ENCODE measurements around the gene PSMD10. TPM values are rescaled to one million over a fixed set of nuclear protein-coding genes. Genes with fewer than 3 reads are reported as not detected.

PSMD10 gene
- total RNA-seq, 1 experiment from 2014 or later, result 88.6 TPM

DNA sequence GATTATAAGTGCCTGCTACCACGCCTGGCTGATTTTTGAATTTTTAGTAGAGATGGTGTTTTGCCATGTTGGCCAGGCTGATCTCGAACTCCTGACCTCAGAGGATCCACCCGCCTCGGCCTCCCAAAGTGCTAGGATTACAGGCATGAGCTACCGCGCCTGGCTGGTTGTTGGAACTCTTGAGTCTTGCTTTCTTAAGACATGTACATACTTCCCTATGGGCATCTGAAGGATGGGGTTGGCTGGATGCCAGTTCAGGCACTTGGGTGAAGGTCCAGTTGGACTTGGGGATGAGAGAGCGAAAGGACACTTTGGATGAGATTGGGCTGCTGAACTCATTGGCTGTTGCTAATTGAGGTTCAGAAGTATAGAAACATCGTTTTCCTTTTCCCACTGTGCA, 40.7 kb upstream of the PSMD10 start:
- H3K27ac ChIP-seq (ENCODE audit: low read length), result no peak overlapping the region
- H3K36me3 ChIP-seq (ENCODE audit: control insufficient read depth, insufficient read depth, low read length), result no peaks in the 10 kb centered on the region
- ChIA-PET CTCF (no interaction called here), POLR2A (no interaction called here)
- BruUV-seq (replicated peaks), result no TSS peak
- TF ChIP-seq TCF7L2 (IDR thresholded peaks at IDR 0.05; ENCODE audit: low read depth, low read length) (no peak), SIN3A (IDR thresholded peaks at IDR 0.05; ENCODE audit: borderline replicate concordance, insufficient read depth, low read depth, low read length) (no peak), POLR2AphosphoS5 (IDR thresholded peaks at IDR 0.05; ENCODE audit: low read depth, low read length) (no peak), REST (IDR thresholded peaks at IDR 0.05; ENCODE audit: insufficient read depth in 1 of 2, low read depth in 2 of 2, low read length in 1 of 2) (no peak)
- TF ChIP-seq, protein P1, sequence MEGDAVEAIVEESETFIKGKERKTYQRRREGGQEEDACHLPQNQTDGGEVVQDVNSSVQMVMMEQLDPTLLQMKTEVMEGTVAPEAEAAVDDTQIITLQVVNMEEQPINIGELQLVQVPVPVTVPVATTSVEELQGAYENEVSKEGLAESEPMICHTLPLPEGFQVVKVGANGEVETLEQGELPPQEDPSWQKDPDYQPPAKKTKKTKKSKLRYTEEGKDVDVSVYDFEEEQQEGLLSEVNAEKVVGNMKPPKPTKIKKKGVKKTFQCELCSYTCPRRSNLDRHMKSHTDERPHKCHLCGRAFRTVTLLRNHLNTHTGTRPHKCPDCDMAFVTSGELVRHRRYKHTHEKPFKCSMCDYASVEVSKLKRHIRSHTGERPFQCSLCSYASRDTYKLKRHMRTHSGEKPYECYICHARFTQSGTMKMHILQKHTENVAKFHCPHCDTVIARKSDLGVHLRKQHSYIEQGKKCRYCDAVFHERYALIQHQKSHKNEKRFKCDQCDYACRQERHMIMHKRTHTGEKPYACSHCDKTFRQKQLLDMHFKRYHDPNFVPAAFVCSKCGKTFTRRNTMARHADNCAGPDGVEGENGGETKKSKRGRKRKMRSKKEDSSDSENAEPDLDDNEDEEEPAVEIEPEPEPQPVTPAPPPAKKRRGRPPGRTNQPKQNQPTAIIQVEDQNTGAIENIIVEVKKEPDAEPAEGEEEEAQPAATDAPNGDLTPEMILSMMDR (IDR thresholded peaks at IDR 0.05), result no peak
- intact Hi-C loops (cut with micrococcal nuclease; ENCODE audit: unreplicated experiment) (no loop called here), in situ Hi-C loops (cut with HindIII; ENCODE audit: low pct_unique_long_range_greater_than_20kb, low sequenced_read_pairs) (no loop called here)
- DNase-seq (ENCODE audit: low read depth, low spot score) (no peak), ATAC-seq (no peak)
- no peak overlapping the region for H3K4me3 ChIP-seq (ENCODE audit: low read depth in 2 of 2, low read length in 2 of 2)
- no peaks in the 10 kb centered on the region for H3K4me1 ChIP-seq (ENCODE audit: control insufficient read depth, insufficient read depth, low read length)
- no peaks in the 10 kb centered on the region for H3K27me3 ChIP-seq (ENCODE audit: control insufficient read depth, insufficient read depth, low read length)
- H3K9me3 ChIP-seq (ENCODE audit: control insufficient read depth, insufficient read depth, low read depth, low read length), result no peaks in the 10 kb centered on the region

- Histone ChIP-seq H3K4me1 (ENCODE audit: control insufficient read depth, insufficient read depth, low read length) (no peaks in the 10 kb centered on the region), H3K27me3 (ENCODE audit: control insufficient read depth, insufficient read depth, low read length) (no peaks in the 10 kb centered on the region), H3K4me3 (ENCODE audit: low read depth in 2 of 2, low read length in 2 of 2) (no peak overlapping the region), H3K9me3 (ENCODE audit: control insufficient read depth, insufficient read depth, low read depth, low read length) (no peaks in the 10 kb centered on the region), H3K36me3 (ENCODE audit: control insufficient read depth, insufficient read depth, low read length) (no peaks in the 10 kb centered on the region), H3K27ac (ENCODE audit: low read length) (no peak overlapping the region)
- no TSS peak for BruUV-seq (replicated peaks)
- DNase-seq (ENCODE audit: low read depth, low spot score) (no peak), ATAC-seq (no peak)
- POLR2A ChIA-PET, result no interaction called here
- in situ Hi-C loops (cut with HindIII; ENCODE audit: low pct_unique_long_range_greater_than_20kb, low sequenced_read_pairs) (no loop called here), intact Hi-C loops (cut with micrococcal nuclease; ENCODE audit: unreplicated experiment) (no loop called here)
- CTCF ChIA-PET, result no interaction called here
- TF ChIP-seq SIN3A (IDR thresholded peaks at IDR 0.05; ENCODE audit: borderline replicate concordance, insufficient read depth, low read depth, low read length) (no peak), TCF7L2 (IDR thresholded peaks at IDR 0.05; ENCODE audit: low read depth, low read length) (no peak), POLR2AphosphoS5 (IDR thresholded peaks at IDR 0.05; ENCODE audit: low read depth, low read length) (no peak), REST (IDR thresholded peaks at IDR 0.05; ENCODE audit: insufficient read depth in 1 of 2, low read depth in 2 of 2, low read length in 1 of 2) (no peak)
- TF ChIP-seq, protein P1 (IDR thresholded peaks at IDR 0.05), result no peak
Observed at GRCh38 chrX:108131471-108131870, 40.1 kb upstream of the PSMD10 start.
